Activated CD8-positive, alpha-beta memory T cell treated with anti-CD3 and anti-CD28 coated beads, Interleukin-2, amount 50 U/mL, for 24 hours (primary cell): ENCODE results near the gene RASSF4.

Source experiments
- DNase-seq: peaks from one replicate; pipeline ENCODE4 v3.0.0-alpha.2; 2020; ENCODE audit errors: extremely low read depth

The RASSF4 gene

GRCh38 chr10:44948642-44949041 is 11.0 kb upstream of the RASSF4 start:
- no peak for DNase-seq

GRCh38 chr10:44949127-44949802 is 10.3 kb upstream of the RASSF4 start:
- DNase-seq: no peak

GRCh38 chr10:44949915-44950314 is 9.7 kb upstream of the RASSF4 start:
- DNase-seq: no peak

- no peak for DNase-seq
Measured at GRCh38 chr10:44950326-44951225, 9.0 kb upstream of the RASSF4 start.

GRCh38 chr10:44951576-44952226 is 7.9 kb upstream of the RASSF4 start:
- DNase-seq: no peak

- no peak for DNase-seq
Measured at GRCh38 chr10:44952779-44953231, 6.8 kb upstream of the RASSF4 start.

GRCh38 chr10:44954042-44954441 is 5.6 kb upstream of the RASSF4 start:
- DNase-seq: no peak

- DNase-seq: no peak
Measured at GRCh38 chr10:44954962-44955361, 4.6 kb upstream of the RASSF4 start.

- no peak for DNase-seq
Measured at GRCh38 chr10:44955413-44956070, 4.1 kb upstream of the RASSF4 start.

- DNase-seq: no peak
Measured at GRCh38 chr10:44956226-44956625, 3.4 kb upstream of the RASSF4 start.

GRCh38 chr10:44956717-44957706 is 2.6 kb upstream of the RASSF4 start:
- no peak for DNase-seq

- no peak for DNase-seq
Measured at GRCh38 chr10:44958196-44958897, 1.3 kb upstream of the RASSF4 start.

GRCh38 chr10:44958898-44959246 is 730 bp upstream of the RASSF4 start:
- DNase-seq: no peak

- DNase-seq: no peak
Measured at GRCh38 chr10:44960088-44960460, 472 bp downstream of the RASSF4 start.

GRCh38 chr10:44960482-44961229 is 1.1 kb downstream of the RASSF4 start:
- no peak for DNase-seq

GRCh38 chr10:44961230-44961571 is 1.6 kb downstream of the RASSF4 start:
- no peak for DNase-seq

GRCh38 chr10:44961931-44962750 is 2.5 kb downstream of the RASSF4 start:
- DNase-seq: no peak

GRCh38 chr10:44962870-44963738 is 3.5 kb downstream of the RASSF4 start:
- DNase-seq: no peak
